IMR-90 (cell line): ENCODE results near the gene ZFPM1. TPM values are rescaled to one million over a fixed set of nuclear protein-coding genes. Genes with fewer than 3 reads are reported as not detected.
A peak's percentile ranks its signal among the peaks of the same experiment; 100 is the strongest.

Experiments used
- ATAC-seq: fragments of 200-7000 bp; cut with Tn5 transposase; 2 replicates; pipeline ENCODE4 v1.9.1; 2020; ENCODE audit warnings: low read depth, mild to moderate bottlenecking, moderate library complexity
- BruUV-seq: library from RNA; stranded (reverse); fragments of 400-500 nt; replicated peaks from 2 replicates; lab custom pipeline; 2021; lab: Mats Ljungman, UMichigan
- CTCF ChIA-PET: fragments of 300-600 bp; formaldehyde crosslinking; extraction: SDS; loops from one replicate; lab custom pipeline; 2021; ENCODE audit warnings: antibody characterized with exemption; lab: Yijun Ruan, JAX
- POLR2A ChIA-PET: fragments of 300-600 bp; sonication (Branson Sonifier 250); formaldehyde crosslinking; loops from one replicate; lab custom pipeline; 2022; ENCODE audit warnings: antibody characterized with exemption; ENCODE audit not compliant: unreplicated experiment; lab: Charles Lee
- DNase-seq: peaks from one replicate; pipeline ENCODE4 v3.0.0; 2013
- H2AFZ ChIP-seq: replicated peaks from 2 replicates; pipeline ENCODE3; 2013; ENCODE audit warnings: low read length, mild to moderate bottlenecking; ENCODE audit not compliant: poor library complexity
- H2AK5ac ChIP-seq: 2 replicates; pipeline ENCODE4 v1.6.1; 2013; ENCODE audit warnings: low read depth, low read length, inconsistent platforms
- H2AK9ac ChIP-seq: replicated peaks from 2 replicates; pipeline ENCODE3; 2013; ENCODE audit warnings: mild to moderate bottlenecking, low read depth, low read length, moderate library complexity; ENCODE audit not compliant: poor library complexity
- H2BK120ac ChIP-seq: 2 replicates; pipeline ENCODE4 v1.6.1; 2013; ENCODE audit warnings: low read depth, low read length, inconsistent platforms
- H2BK15ac ChIP-seq: 3 replicates; pipeline ENCODE4 v1.6.1; 2013; ENCODE audit warnings: low read depth, low read length, inconsistent platforms
- H2BK20ac ChIP-seq: 2 replicates; pipeline ENCODE4 v1.6.1; 2013; ENCODE audit warnings: low read depth, mild to moderate bottlenecking, inconsistent platforms, low read length, moderate library complexity
- H2BK5ac ChIP-seq: 2 replicates; pipeline ENCODE4 v1.6.1; 2013; ENCODE audit warnings: mild to moderate bottlenecking, low read depth, low read length, inconsistent platforms; ENCODE audit not compliant: poor library complexity, severe bottlenecking
- H3K14ac ChIP-seq: replicated peaks from 2 replicates; pipeline ENCODE4 v1.6.1; 2013; ENCODE audit warnings: low read depth, low read length, inconsistent platforms
- H3K18ac ChIP-seq: 2 replicates; pipeline ENCODE4 v1.6.1; 2013; ENCODE audit warnings: low read depth, low read length, control low read depth
- H3K23ac ChIP-seq: 2 replicates; pipeline ENCODE4 v1.6.1; 2013; ENCODE audit warnings: low read depth, low read length, inconsistent platforms
- H3K27ac ChIP-seq: 2 replicates; pipeline ENCODE4 v1.5.1; 2013; ENCODE audit warnings: mild to moderate bottlenecking, control low read depth, low read length; ENCODE audit not compliant: insufficient read depth
- H3K27me3 ChIP-seq: 2 replicates; pipeline ENCODE4 v1.6.1; 2013; ENCODE audit warnings: low read length; ENCODE audit not compliant: control insufficient read depth, insufficient read depth
- H3K36me3 ChIP-seq: 2 replicates; pipeline ENCODE4 v1.6.1; 2013; ENCODE audit warnings: low read length, mixed read lengths; ENCODE audit not compliant: control insufficient read depth, insufficient read depth
- H3K4ac ChIP-seq: 2 replicates; pipeline ENCODE4 v1.6.1; 2013; ENCODE audit warnings: low read depth, low read length, inconsistent platforms
- H3K4me1 ChIP-seq: 2 replicates; pipeline ENCODE4 v1.6.1; 2013; ENCODE audit warnings: low read length, mixed read lengths; ENCODE audit not compliant: control insufficient read depth, insufficient read depth
- H3K4me2 ChIP-seq: 2 replicates; pipeline ENCODE4 v1.6.1; 2013; ENCODE audit warnings: low read depth, mild to moderate bottlenecking, control low read depth, low read length, moderate library complexity
- H3K4me3 ChIP-seq: 2 replicates; pipeline ENCODE4 v1.5.1; 2013; ENCODE audit warnings: low read depth, mild to moderate bottlenecking, control low read depth, low read length, moderate library complexity; ENCODE audit not compliant: insufficient read depth
- H3K56ac ChIP-seq: 2 replicates; pipeline ENCODE4 v1.6.1; 2013; ENCODE audit warnings: low read length, inconsistent platforms; ENCODE audit not compliant: insufficient read depth; ENCODE audit errors: extremely low read depth
- H3K79me1 ChIP-seq, 2 experiments: 2 replicates each; pipeline ENCODE4 v1.6.1; 2013; ENCODE audit warnings: low read length in 2 of 2, inconsistent platforms in 1 of 2, low read depth in 1 of 2
- H3K9ac ChIP-seq: 2 replicates; pipeline ENCODE4 v1.6.1; 2013; ENCODE audit warnings: low read depth, low read length, control low read depth
- H3K9me1 ChIP-seq: 2 replicates; pipeline ENCODE4 v1.6.1; 2013; ENCODE audit warnings: low read length, inconsistent platforms; ENCODE audit not compliant: insufficient read depth
- H3K9me3 ChIP-seq: 2 replicates; pipeline ENCODE4 v1.6.1; 2013; ENCODE audit warnings: low read length; ENCODE audit not compliant: control insufficient read depth, insufficient read depth
- H4K20me1 ChIP-seq: 2 replicates; pipeline ENCODE4 v1.6.1; 2013; ENCODE audit warnings: low read length, inconsistent platforms; ENCODE audit not compliant: insufficient read depth
- H4K5ac ChIP-seq: 2 replicates; pipeline ENCODE4 v1.6.1; 2013; ENCODE audit warnings: mild to moderate bottlenecking, low read depth, low read length, control low read depth
- H4K8ac ChIP-seq, 2 experiments: 2 replicates each; pipeline ENCODE4 v1.6.1; 2013; ENCODE audit warnings: low read depth in 2 of 2, low read length in 2 of 2, control low read depth in 1 of 2, inconsistent platforms in 1 of 2
- H4K91ac ChIP-seq: 2 replicates; pipeline ENCODE4 v1.6.1; 2013; ENCODE audit warnings: low read depth, low read length, inconsistent platforms; ENCODE audit not compliant: insufficient read depth
- BHLHE40 ChIP-seq: fragments of 150-350 bp; IDR thresholded peaks from 2 replicates; pipeline ENCODE4 v1.6.1; 2016; ENCODE audit warnings: mild to moderate bottlenecking, low read depth, low read length
- FOS ChIP-seq: fragments of 150-350 bp; IDR thresholded peaks from 2 replicates; pipeline ENCODE4 v1.6.1; 2016; ENCODE audit warnings: low read depth, low read length
- MAZ ChIP-seq: IDR thresholded peaks from 2 replicates; pipeline ENCODE4 v1.6.1; 2012; ENCODE audit warnings: low read depth, mild to moderate bottlenecking, low read length, improper control_type of control experiment, moderate library complexity, borderline replicate concordance
- MXI1 ChIP-seq: IDR thresholded peaks from 2 replicates; pipeline ENCODE4 v1.6.1; 2012; ENCODE audit warnings: low read depth, mild to moderate bottlenecking, low read length, moderate library complexity, borderline replicate concordance
- POLR2A ChIP-seq: IDR thresholded peaks from 2 replicates; pipeline ENCODE4 v1.6.1; 2012; ENCODE audit warnings: mild to moderate bottlenecking, low read depth, low read length
- RCOR1 ChIP-seq: IDR thresholded peaks from 2 replicates; pipeline ENCODE4 v1.6.1; 2012; ENCODE audit warnings: mild to moderate bottlenecking, low read length, improper control_type of control experiment; ENCODE audit not compliant: insufficient replicate concordance
- RFX5 ChIP-seq: IDR thresholded peaks from 2 replicates; pipeline ENCODE4 v1.8.0; 2012; ENCODE audit warnings: low read depth, mild to moderate bottlenecking, low read length, moderate library complexity
- SMC3 ChIP-seq: fragments of 150-350 bp; IDR thresholded peaks from 2 replicates; pipeline ENCODE4 v1.6.1; 2016; ENCODE audit warnings: low read depth, mild to moderate bottlenecking, antibody characterized with exemption, low read length, moderate library complexity
- USF2 ChIP-seq: fragments of 150-350 bp; IDR thresholded peaks from 2 replicates; pipeline ENCODE4 v1.6.1; 2017; ENCODE audit warnings: mild to moderate bottlenecking, antibody characterized with exemption, low read length, low read depth
- WGBS, 2 experiments: methylation state at CpG; one replicate each; pipeline versions ENCODE4 v1.1.5 to v1.1.7; 2013; ENCODE audit warnings: missing lambda C conversion rate in 2 of 2; ENCODE audit not compliant: insufficient read length in 1 of 2; ENCODE audit errors: extremely low coverage in 2 of 2; 5-methylcytosine and 5-hydroxymethylcytosine counted together
- dilution Hi-C: fragments of 300-500 bp; cut with HindIII; formaldehyde crosslinking; loops from one replicate; pipeline ENCODE4 v1.14.3; 2018; ENCODE audit warnings: low sequenced_read_pairs; ENCODE audit not compliant: unreplicated experiment
- in situ Hi-C: fragments of 300-500 bp; cut with MboI; formaldehyde crosslinking; loops from 3 replicates; pipeline ENCODE4 v1.14.3; 2019; ENCODE audit warnings: low sequenced_read_pairs, inconsistent platforms, mixed read lengths
- intact Hi-C: fragments of 100-400 bp; cut with micrococcal nuclease; formaldehyde crosslinking; loops from 2 replicates; pipeline ENCODE4 v1.10.0; 2022
- polyA plus RNA-seq, 3 experiments: library from polyadenylated mRNA; depleted of rRNA; stranded (reverse); fragments of >200 nt; gene quantifications; 2 replicates each; pipeline ENCODE4 v1.2.3, GENCODE V29; 2012; ENCODE audit warnings: low replicate concordance in 1 of 3
- total RNA-seq: library from RNA; depleted of rRNA; stranded (reverse); fragments of >200 nt; gene quantifications from 2 replicates; pipeline ENCODE4 v1.2.3, GENCODE V29; 2012

Gene ZFPM1
- total and polyA plus RNA-seq, 2 of the 4 experiments (the other 2 are of a cell fraction), result 0.36 to 1.1 TPM

GRCh38 chr16:88539261-88539651, 86.2 kb downstream of the ZFPM1 start:
- Histone ChIP-seq H2AK5ac (no peak overlapping the region), H3K9ac (no peak overlapping the region), H2AK9ac (peak overlapping the region; percentile 72), H3K36me3 (peaks cover 2% of the 10 kb centered on the region; the same call in 1 of the 2 replicates), H4K8ac (no peak overlapping the region), H3K9me1 (no peaks in the 10 kb centered on the region), H3K4ac (no peak overlapping the region), H3K79me1 (peaks cover 5 to 14% of the 10 kb centered on the region in 2 experiments; a peak in 2 of 4 replicates), H4K5ac (no peak overlapping the region), H3K14ac (no peak overlapping the region), H4K91ac (no peak overlapping the region), H4K20me1 (no peaks in the 10 kb centered on the region; the same call in 1 of the 2 replicates), H3K9me3 (peaks cover 22% of the 10 kb centered on the region), H3K4me2 (no peak overlapping the region), H3K56ac (no peak overlapping the region), H3K27ac (no peak overlapping the region), H2BK20ac (no peak overlapping the region), H2AFZ (no peak overlapping the region), H3K27me3 (peaks cover 34% of the 10 kb centered on the region), H3K4me1 (peaks cover 6% of the 10 kb centered on the region; the same call in 1 of the 2 replicates), H2BK15ac (no peak overlapping the region), H2BK5ac (no peak overlapping the region), H3K4me3 (no peak overlapping the region), H3K18ac (no peak overlapping the region), H2BK120ac (no peak overlapping the region), H3K23ac (no peak overlapping the region)
- dilution Hi-C loops, result no loop called here
- no TSS peak for BruUV-seq
- DNase-seq, result no peak
- ATAC-seq, result no peak
- ChIA-PET POLR2A (no interaction called here), CTCF (no interaction called here)
- TF ChIP-seq USF2 (no peak), RCOR1 (no peak), BHLHE40 (no peak), SMC3 (no peak), MXI1 (no peak), RFX5 (no peak), POLR2A (no peak), MAZ (no peak), FOS (no peak)
- in situ Hi-C loops, result no loop called here
- intact Hi-C loops, result no loop called here
- 55% methylated on average over 8 of the region's 12 CpGs; no CpG with 5 or more reads in 1 of the 2 experiments for WGBS, 2 experiments
